GM23248 (cell line): ENCODE measurements around the gene TBC1D23. TPM values are rescaled to one million over a fixed set of nuclear protein-coding genes. Genes with fewer than 3 reads are reported as not detected.

Experiments
- DNase-seq: peaks from one replicate; pipeline ENCODE4 v3.0.0-alpha.2; 2015
- H2AFZ ChIP-seq: fragments of 200-600 bp; sonication (generic); 2 replicates; pipeline ENCODE4 v1.6.1; 2016; ENCODE audit warnings: antibody characterized with exemption
- H3F3A ChIP-seq: fragments of 200-600 bp; sonication (generic); 2 replicates; pipeline ENCODE4 v1.6.1; 2016; ENCODE audit warnings: mild to moderate bottlenecking, antibody characterized with exemption, mixed run types; ENCODE audit not compliant: insufficient read depth
- H3K27ac ChIP-seq: fragments of 200-600 bp; sonication (generic); 2 replicates; pipeline ENCODE4 v1.5.1; 2016; ENCODE audit warnings: mild to moderate bottlenecking
- H3K27me3 ChIP-seq: fragments of 200-600 bp; sonication (generic); replicated peaks from 2 replicates; pipeline ENCODE4 v1.6.1; 2016; ENCODE audit warnings: mild to moderate bottlenecking; ENCODE audit not compliant: insufficient read depth
- H3K36me3 ChIP-seq: fragments of 200-600 bp; sonication (generic); 2 replicates; pipeline ENCODE4 v1.6.1; 2016; ENCODE audit warnings: low read depth, mild to moderate bottlenecking
- H3K4me1 ChIP-seq: fragments of 200-600 bp; sonication (generic); 2 replicates; pipeline ENCODE4 v1.6.1; 2016; ENCODE audit warnings: mild to moderate bottlenecking; ENCODE audit not compliant: insufficient read depth
- H3K4me2 ChIP-seq: fragments of 200-600 bp; sonication (generic); one replicate; pipeline ENCODE4 v1.6.1; 2016; ENCODE audit warnings: mild to moderate bottlenecking; ENCODE audit not compliant: unreplicated experiment
- H3K4me3 ChIP-seq: fragments of 200-600 bp; sonication (generic); 2 replicates; pipeline ENCODE4 v1.5.1; 2016; ENCODE audit warnings: mild to moderate bottlenecking
- H3K79me2 ChIP-seq: fragments of 200-600 bp; sonication (generic); 2 replicates; pipeline ENCODE4 v1.6.1; 2016; ENCODE audit warnings: mild to moderate bottlenecking; ENCODE audit not compliant: insufficient read depth
- H3K9ac ChIP-seq: fragments of 200-600 bp; sonication (generic); 2 replicates; pipeline ENCODE4 v1.6.1; 2016; ENCODE audit warnings: mild to moderate bottlenecking
- H3K9me2 ChIP-seq: fragments of 200-600 bp; sonication (generic); 2 replicates; pipeline ENCODE4 v1.6.1; 2016; ENCODE audit warnings: mixed run types, mild to moderate bottlenecking, moderate library complexity; ENCODE audit not compliant: insufficient read depth
- H3K9me3 ChIP-seq: fragments of 200-600 bp; sonication (generic); one replicate; pipeline ENCODE4 v1.6.1; 2017; ENCODE audit warnings: low read depth
- H4K20me1 ChIP-seq: fragments of 200-600 bp; sonication (generic); 2 replicates; pipeline ENCODE4 v1.6.0; 2016; ENCODE audit not compliant: insufficient read depth
- EZH2 ChIP-seq: fragments of 200-600 bp; sonication (generic); IDR thresholded peaks from 2 replicates; pipeline ENCODE4 v1.6.1; 2018; ENCODE audit warnings: antibody characterized with exemption, mild to moderate bottlenecking; ENCODE audit not compliant: insufficient read depth, poor library complexity, severe bottlenecking
- EZH2phosphoT487 ChIP-seq: fragments of 200-600 bp; sonication (generic); IDR thresholded peaks from 2 replicates; pipeline ENCODE4 v1.6.1; 2018; ENCODE audit warnings: antibody characterized with exemption, moderate library complexity, mild to moderate bottlenecking, low read depth; ENCODE audit not compliant: insufficient read depth
- WGBS, 2 experiments: methylation state at CpG; one replicate each; pipeline ENCODE4 v1.1.6; 2015 to 2017; ENCODE audit warnings: low lambda C conversion rate in 2 of 2, low coverage in 1 of 2; ENCODE audit errors: missing lambda C conversion rate in 2 of 2; 5-methylcytosine and 5-hydroxymethylcytosine counted together
- in situ Hi-C: fragments of 300-500 bp; cut with MboI; formaldehyde crosslinking; loops from 2 replicates; pipeline ENCODE4 v1.15.0; 2020
- polyA plus RNA-seq: library from polyadenylated mRNA; unstranded; fragments of >200 nt; fragmentation: Nextera tagmentation; extraction: Ambion mirVana; gene quantifications from 2 replicates; pipeline ENCODE4 v1.2.1, GENCODE V29; 2016
- total RNA-seq: library from RNA; depleted of rRNA; stranded (reverse); fragments of >200 nt; shearing (Covaris generic); gene quantifications from 2 replicates; pipeline ENCODE4 v1.2.3, GENCODE V29; 2014; rRNA removed

TBC1D23 gene
- total and polyA plus RNA-seq, 2 experiments from 2014 or later, result 54.1 to 82.5 TPM

DNA sequence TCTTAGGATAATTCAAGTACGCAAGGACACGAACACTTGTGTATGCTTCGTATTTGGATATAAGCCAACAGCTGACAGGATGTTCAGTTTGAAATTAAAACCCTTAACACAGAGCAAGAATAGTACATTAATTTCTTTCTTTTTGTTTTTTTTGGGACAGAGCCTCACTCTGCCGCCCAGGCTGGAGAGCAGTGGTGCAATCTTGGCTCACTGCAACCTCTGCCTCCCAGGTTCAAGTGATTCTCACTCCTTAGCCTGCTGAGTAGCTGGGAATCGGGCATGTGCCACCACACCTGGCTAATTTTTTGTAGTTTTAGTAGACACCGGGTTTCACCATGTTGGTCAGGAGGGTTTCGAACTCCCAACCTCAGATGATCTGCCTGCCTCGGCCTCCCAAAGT lies 107.6 kb downstream of the TBC1D23 start:
- H3K27ac ChIP-seq, result no peak overlapping the region
- no peak overlapping the region for H2AFZ ChIP-seq
- peaks cover 4% of the 10 kb centered on the region; the same call in 1 of the 2 replicates for H3K4me1 ChIP-seq
- DNase-seq, result no peak
- H3F3A ChIP-seq, result 0 out of 2 replicates have a peak, but pooled peaks cover 7% of the 10 kb centered on the region
- no peak for TF ChIP-seq EZH2
- no peak for TF ChIP-seq EZH2phosphoT487
- H3K9ac ChIP-seq, result no peak overlapping the region
- no peaks in the 10 kb centered on the region for H3K9me2 ChIP-seq
- WGBS, 2 experiments, result 89 to 91% methylated on average over 8 of the region's 8 CpGs
- in situ Hi-C loops, result no loop called here
- H3K27me3 ChIP-seq, result no peaks in the 10 kb centered on the region
- H3K4me3 ChIP-seq, result no peak overlapping the region
- H3K9me3 ChIP-seq, result no peaks in the 10 kb centered on the region
- H3K36me3 ChIP-seq, result peaks cover 69% of the 10 kb centered on the region
- H3K4me2 ChIP-seq, result no peak overlapping the region
- H3K79me2 ChIP-seq, result no peaks in the 10 kb centered on the region; the same call in 1 of the 2 replicates
- H4K20me1 ChIP-seq, result no peaks in the 10 kb centered on the region

DNA sequence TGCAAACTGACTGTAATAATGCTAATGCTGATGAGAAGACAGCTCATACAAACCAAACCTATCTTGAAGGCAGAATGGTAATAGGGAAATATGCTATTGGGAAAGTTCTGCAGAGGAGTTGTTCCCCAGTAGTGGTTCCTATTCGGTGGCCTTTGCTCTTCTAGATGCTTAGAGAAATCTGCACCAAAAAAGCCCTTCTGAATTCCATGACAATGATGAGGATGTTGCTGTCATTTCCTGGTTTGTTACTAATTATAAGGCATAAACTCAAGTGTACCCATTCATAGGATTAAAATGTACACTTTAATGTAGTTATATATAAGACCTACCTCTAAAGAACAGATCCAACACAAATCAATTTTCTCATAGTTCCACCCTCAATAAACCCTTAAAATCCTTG lies 110.0 kb downstream of the TBC1D23 start:
- Histone ChIP-seq H3K79me2 (peaks cover 6% of the 10 kb centered on the region; the same call in 1 of the 2 replicates), H3K9me2 (no peaks in the 10 kb centered on the region), H3K36me3 (peaks cover 63% of the 10 kb centered on the region), H3K27me3 (no peaks in the 10 kb centered on the region), H3K9me3 (no peaks in the 10 kb centered on the region), H2AFZ (no peak overlapping the region), H3F3A (0 out of 2 replicates have a peak, but pooled peaks cover 7% of the 10 kb centered on the region), H3K4me2 (no peak overlapping the region), H3K27ac (no peak overlapping the region), H3K9ac (no peak overlapping the region), H3K4me1 (peaks cover 4% of the 10 kb centered on the region; the same call in 1 of the 2 replicates), H3K4me3 (no peak overlapping the region), H4K20me1 (no peaks in the 10 kb centered on the region)
- in situ Hi-C loops, result no loop called here
- TF ChIP-seq EZH2phosphoT487, result no peak
- TF ChIP-seq EZH2, result no peak
- WGBS, 2 experiments, result 69 to 90% methylated on average over 1 of the region's 1 CpG
- DNase-seq, result peak; percentile 46

DNA sequence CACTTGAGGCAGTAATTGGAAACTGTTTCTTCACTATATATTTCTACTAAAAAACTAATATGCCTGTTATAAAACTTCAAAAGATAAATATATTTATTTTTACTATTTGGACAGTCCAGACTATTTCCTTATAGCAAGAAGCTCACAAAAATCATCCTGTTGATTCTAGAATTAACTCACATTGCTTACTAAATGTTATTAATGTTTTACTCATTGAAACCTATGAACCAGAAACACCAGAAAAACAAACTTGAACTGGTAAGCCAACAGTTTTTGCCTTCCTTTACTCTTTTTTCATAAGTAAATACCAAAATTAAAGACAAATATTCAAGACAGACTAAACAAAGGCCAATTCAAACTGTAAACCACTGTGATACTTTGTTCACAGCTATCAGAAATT lies 113.7 kb downstream of the TBC1D23 start:
- Histone ChIP-seq H3F3A (0 out of 2 replicates have a peak, but pooled peaks cover 7% of the 10 kb centered on the region), H3K79me2 (peaks cover 29% of the 10 kb centered on the region), H3K4me2 (no peak overlapping the region), H3K9me2 (no peaks in the 10 kb centered on the region), H3K27ac (no peak overlapping the region), H3K4me1 (peaks cover 4% of the 10 kb centered on the region; the same call in 1 of the 2 replicates), H3K27me3 (no peaks in the 10 kb centered on the region), H3K9ac (no peak overlapping the region), H3K9me3 (no peaks in the 10 kb centered on the region), H4K20me1 (no peaks in the 10 kb centered on the region), H3K36me3 (peaks cover 62% of the 10 kb centered on the region), H3K4me3 (no peak overlapping the region), H2AFZ (no peak overlapping the region)
- no peak for DNase-seq
- TF ChIP-seq EZH2, result no peak
- TF ChIP-seq EZH2phosphoT487, result no peak
- in situ Hi-C loops, result no loop called here

Other genes with a start within 250 kb of the TBC1D23 start
- gene FILIP1L, start 146.5 kb upstream of the TBC1D23 start, total RNA-seq, result 45.0 and 48.2 TPM in 2 replicates
- gene FILIP1L, start 146.5 kb upstream of the TBC1D23 start, polyA plus RNA-seq, result 60.9 and 66.3 TPM in 2 replicates
- 35.6 and 36.0 TPM in 2 replicates for gene NIT2, start 73.8 kb downstream of the TBC1D23 start, total RNA-seq
- gene NIT2, start 73.8 kb downstream of the TBC1D23 start, polyA plus RNA-seq, result 76.2 and 84.0 TPM in 2 replicates
- gene TOMM70, start 140.1 kb downstream of the TBC1D23 start, total RNA-seq, result 42.2 and 50.7 TPM in 2 replicates
- 18.8 and 21.5 TPM in 2 replicates for gene TOMM70, start 140.1 kb downstream of the TBC1D23 start, polyA plus RNA-seq
- 2.9 TPM in 2 replicates for gene LNP1, start 140.5 kb downstream of the TBC1D23 start, total RNA-seq
- 1.2 and 1.3 TPM in 2 replicates for gene LNP1, start 140.5 kb downstream of the TBC1D23 start, polyA plus RNA-seq
- 84.9 and 87.7 TPM in 2 replicates for gene TMEM45A, start 231.6 kb downstream of the TBC1D23 start, total RNA-seq
- 133 and 134 TPM in 2 replicates for gene TMEM45A, start 231.6 kb downstream of the TBC1D23 start, polyA plus RNA-seq